ENCODE data around the gene ATP2C2.

DNA sequence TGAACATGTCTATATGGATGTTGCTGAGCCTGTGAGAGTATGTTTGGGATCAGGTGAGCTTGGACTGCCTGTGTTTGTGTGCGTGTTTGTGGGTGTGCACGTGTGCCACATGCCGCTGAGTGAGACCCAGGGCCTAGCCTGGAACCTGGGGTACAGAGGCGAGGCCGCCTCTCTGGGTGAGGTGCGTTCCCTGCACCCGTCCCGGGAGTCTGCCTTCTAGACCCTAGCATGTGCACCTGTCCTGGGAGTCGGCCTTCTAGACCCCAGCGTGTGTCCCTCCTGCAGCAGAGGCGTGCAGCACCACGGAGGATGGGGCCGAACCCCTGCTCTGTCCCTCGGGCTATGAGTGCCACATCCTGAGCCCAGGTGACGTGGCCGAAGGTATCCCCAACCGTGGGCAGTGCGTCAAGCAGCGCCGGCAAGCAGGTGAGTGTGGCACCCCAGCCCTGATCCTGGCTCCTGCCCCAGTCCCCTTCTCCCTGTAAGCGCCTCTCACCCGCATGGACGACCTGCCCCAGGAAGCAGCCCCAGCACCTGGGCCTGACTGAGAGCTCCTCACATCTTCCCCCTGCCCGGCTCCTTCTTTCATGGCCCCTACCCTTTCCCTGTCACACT, 49.1 kb upstream of the ATP2C2 start:
- TF ChIP-seq, protein P1, sequence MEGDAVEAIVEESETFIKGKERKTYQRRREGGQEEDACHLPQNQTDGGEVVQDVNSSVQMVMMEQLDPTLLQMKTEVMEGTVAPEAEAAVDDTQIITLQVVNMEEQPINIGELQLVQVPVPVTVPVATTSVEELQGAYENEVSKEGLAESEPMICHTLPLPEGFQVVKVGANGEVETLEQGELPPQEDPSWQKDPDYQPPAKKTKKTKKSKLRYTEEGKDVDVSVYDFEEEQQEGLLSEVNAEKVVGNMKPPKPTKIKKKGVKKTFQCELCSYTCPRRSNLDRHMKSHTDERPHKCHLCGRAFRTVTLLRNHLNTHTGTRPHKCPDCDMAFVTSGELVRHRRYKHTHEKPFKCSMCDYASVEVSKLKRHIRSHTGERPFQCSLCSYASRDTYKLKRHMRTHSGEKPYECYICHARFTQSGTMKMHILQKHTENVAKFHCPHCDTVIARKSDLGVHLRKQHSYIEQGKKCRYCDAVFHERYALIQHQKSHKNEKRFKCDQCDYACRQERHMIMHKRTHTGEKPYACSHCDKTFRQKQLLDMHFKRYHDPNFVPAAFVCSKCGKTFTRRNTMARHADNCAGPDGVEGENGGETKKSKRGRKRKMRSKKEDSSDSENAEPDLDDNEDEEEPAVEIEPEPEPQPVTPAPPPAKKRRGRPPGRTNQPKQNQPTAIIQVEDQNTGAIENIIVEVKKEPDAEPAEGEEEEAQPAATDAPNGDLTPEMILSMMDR (IDR thresholded peaks at IDR 0.05): no peak
- TF ChIP-seq POLR2A (IDR thresholded peaks at IDR 0.05): no peak
